HepG2 (cell line): ENCODE measurements around the gene EMC9. TPM values are rescaled to one million over a fixed set of nuclear protein-coding genes. Genes with fewer than 3 reads are reported as not detected.

Source experiments
- DR1 ChIP-seq: sonication (generic); formaldehyde crosslinking; IDR thresholded peaks from 2 replicates; pipeline ENCODE4 v1.8.0; 2021; ENCODE audit warnings: mild to moderate bottlenecking, missing genetic modification reagents, inconsistent platforms
- FOXK1 ChIP-seq: sonication (generic); formaldehyde crosslinking; IDR thresholded peaks from 2 replicates; pipeline ENCODE4 v1.4.0; 2020; ENCODE audit warnings: low read depth, missing genetic modification reagents, borderline replicate concordance
- MYC ChIP-seq: sonication (generic); formaldehyde crosslinking; IDR thresholded peaks from 2 replicates; pipeline ENCODE4 v1.9.0; 2021; ENCODE audit warnings: missing genetic modification reagents, borderline replicate concordance
- NFE2L1 ChIP-seq: sonication (generic); formaldehyde crosslinking; IDR thresholded peaks from 2 replicates; pipeline ENCODE4 v1.4.0; 2020; ENCODE audit warnings: missing genetic modification reagents, mild to moderate bottlenecking, borderline replicate concordance
- PATZ1 ChIP-seq: sonication (generic); formaldehyde crosslinking; IDR thresholded peaks from 2 replicates; pipeline ENCODE4 v1.4.0; 2020; ENCODE audit warnings: missing genetic modification reagents
- SAP130 ChIP-seq: IDR thresholded peaks from 2 replicates; pipeline ENCODE4 v1.6.1; 2016; ENCODE audit warnings: low read depth
- SMARCC2 ChIP-seq: fragments of 450-650 bp; IDR thresholded peaks from 2 replicates; pipeline ENCODE4 v1.6.1; 2017; ENCODE audit warnings: antibody characterized with exemption, mild to moderate bottlenecking
- TOPORS ChIP-seq: sonication (generic); formaldehyde crosslinking; IDR thresholded peaks from 2 replicates; pipeline ENCODE4 v1.8.0; 2023; ENCODE audit warnings: mild to moderate bottlenecking, missing genetic modification reagents
- TSC22D2 ChIP-seq: sonication (generic); formaldehyde crosslinking; IDR thresholded peaks from 2 replicates; pipeline ENCODE4 v1.5.1; 2020; ENCODE audit warnings: missing genetic modification reagents, mild to moderate bottlenecking, borderline replicate concordance
- ZBTB25 ChIP-seq: IDR thresholded peaks from 2 replicates; pipeline ENCODE4 v1.6.1; 2018; ENCODE audit warnings: missing genetic modification reagents
- ZFP82 ChIP-seq: sonication (generic); formaldehyde crosslinking; IDR thresholded peaks from 2 replicates; pipeline ENCODE4 v1.5.1; 2020; ENCODE audit warnings: mild to moderate bottlenecking, missing genetic modification reagents, borderline replicate concordance
- ZNF350 ChIP-seq: sonication (generic); formaldehyde crosslinking; IDR thresholded peaks from 2 replicates; pipeline ENCODE4 v1.4.0; 2020; ENCODE audit warnings: mild to moderate bottlenecking, low read depth, missing genetic modification reagents, borderline replicate concordance
- ZNF501 ChIP-seq: sonication (generic); formaldehyde crosslinking; IDR thresholded peaks from 2 replicates; pipeline ENCODE4 v1.5.1; 2020; ENCODE audit warnings: mild to moderate bottlenecking, moderate library complexity, missing genetic modification reagents
- ZNF549 ChIP-seq: sonication (generic); formaldehyde crosslinking; IDR thresholded peaks from 2 replicates; pipeline ENCODE4 v1.5.0; 2020; ENCODE audit warnings: missing genetic modification reagents
- ZNF780A ChIP-seq: sonication (generic); formaldehyde crosslinking; IDR thresholded peaks from 2 replicates; pipeline ENCODE4 v1.8.0; 2022; ENCODE audit warnings: mild to moderate bottlenecking, missing genetic modification reagents, moderate library complexity
- polyA plus RNA-seq, 8 experiments: library from polyadenylated mRNA; depleted of rRNA in 3 of 8; stranded (reverse) in 7 of 8; unstranded in 1 of 8; fragments of >200 nt; fragmentation: Illumina TruSeq in 4 of 8; extraction: Trizol in 4 of 8; gene quantifications; 2 replicates each; pipeline versions ENCODE4 v1.2.1 to v1.2.3, GENCODE V29; 2011 to 2016; ENCODE audit warnings: low read depth in 4 of 8, missing spikeins in 1 of 8, mixed read lengths in 1 of 8; ENCODE audit not compliant: insufficient read depth in 1 of 8
- total RNA-seq, 5 experiments: library from RNA; depleted of rRNA; stranded (reverse); fragments of >200 nt; fragmentation: Illumina TruSeq; extraction: Trizol; gene quantifications; 2 replicates each; pipeline ENCODE4 v1.2.3, GENCODE V29; 2016; ENCODE audit warnings: low read depth in 1 of 5
- TF ChIP-seq, protein P1 (sequence below): sonication (generic); formaldehyde crosslinking; IDR thresholded peaks from 2 replicates; pipeline ENCODE4 v1.4.0; 2020; ENCODE audit warnings: low read depth, missing genetic modification reagents

The EMC9 gene
- total and polyA plus RNA-seq, 2 of the 13 experiments (the other 11 are each of a cell fraction or from before 2014, with no cell fraction given), result 60.5 to 78.7 TPM

- no peak for TF ChIP-seq TOPORS (CRISPR knock-in tag)
- TF ChIP-seq, protein P1, sequence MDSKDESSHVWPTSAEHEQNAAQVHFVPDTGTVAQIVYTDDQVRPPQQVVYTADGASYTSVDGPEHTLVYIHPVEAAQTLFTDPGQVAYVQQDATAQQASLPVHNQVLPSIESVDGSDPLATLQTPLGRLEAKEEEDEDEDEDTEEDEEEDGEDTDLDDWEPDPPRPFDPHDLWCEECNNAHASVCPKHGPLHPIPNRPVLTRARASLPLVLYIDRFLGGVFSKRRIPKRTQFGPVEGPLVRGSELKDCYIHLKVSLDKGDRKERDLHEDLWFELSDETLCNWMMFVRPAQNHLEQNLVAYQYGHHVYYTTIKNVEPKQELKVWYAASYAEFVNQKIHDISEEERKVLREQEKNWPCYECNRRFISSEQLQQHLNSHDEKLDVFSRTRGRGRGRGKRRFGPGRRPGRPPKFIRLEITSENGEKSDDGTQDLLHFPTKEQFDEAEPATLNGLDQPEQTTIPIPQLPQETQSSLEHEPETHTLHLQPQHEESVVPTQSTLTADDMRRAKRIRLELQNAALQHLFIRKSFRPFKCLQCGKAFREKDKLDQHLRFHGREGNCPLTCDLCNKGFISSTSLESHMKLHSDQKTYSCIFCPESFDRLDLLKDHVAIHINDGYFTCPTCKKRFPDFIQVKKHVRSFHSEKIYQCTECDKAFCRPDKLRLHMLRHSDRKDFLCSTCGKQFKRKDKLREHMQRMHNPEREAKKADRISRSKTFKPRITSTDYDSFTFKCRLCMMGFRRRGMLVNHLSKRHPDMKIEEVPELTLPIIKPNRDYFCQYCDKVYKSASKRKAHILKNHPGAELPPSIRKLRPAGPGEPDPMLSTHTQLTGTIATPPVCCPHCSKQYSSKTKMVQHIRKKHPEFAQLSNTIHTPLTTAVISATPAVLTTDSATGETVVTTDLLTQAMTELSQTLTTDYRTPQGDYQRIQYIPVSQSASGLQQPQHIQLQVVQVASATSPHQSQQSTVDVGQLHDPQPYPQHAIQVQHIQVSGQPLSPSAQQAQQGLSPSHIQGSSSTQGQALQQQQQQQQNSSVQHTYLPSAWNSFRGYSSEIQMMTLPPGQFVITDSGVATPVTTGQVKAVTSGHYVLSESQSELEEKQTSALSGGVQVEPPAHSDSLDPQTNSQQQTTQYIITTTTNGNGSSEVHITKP (CRISPR knock-in tag), result no peak
- TF ChIP-seq ZNF350 (CRISPR knock-in tag), result no peak
- TF ChIP-seq SMARCC2, result no peak
- TF ChIP-seq PATZ1 (CRISPR knock-in tag), result no peak
- no peak for TF ChIP-seq FOXK1 (CRISPR knock-in tag)
- TF ChIP-seq NFE2L1 (CRISPR knock-in tag), result no peak
- TF ChIP-seq MYC (CRISPR knock-in tag), result no peak
- no peak for TF ChIP-seq ZNF780A (CRISPR knock-in tag)
- TF ChIP-seq SAP130 (CRISPR knock-in tag), result no peak
- no peak for TF ChIP-seq TSC22D2 (CRISPR knock-in tag)
- no peak for TF ChIP-seq ZFP82 (CRISPR knock-in tag)
- no peak for TF ChIP-seq ZBTB25 (CRISPR knock-in tag)
- TF ChIP-seq DR1 (CRISPR knock-in tag), result no peak
- no peak for TF ChIP-seq ZNF501
- peak; percentile 81; the same call in 1 of the 2 replicates for TF ChIP-seq ZNF549
Observed at GRCh38 chr14:24113379-24113800, 28.0 kb downstream of the EMC9 start (continued).
